SHP77 (cell line): ENCODE data around the gene ABCD4.

Source experiments
- DNase-seq, 2 experiments: peaks; one replicate each; lab custom pipeline; 2025; lab: John Stamatoyannopoulos, UW

Gene ABCD4

DNA sequence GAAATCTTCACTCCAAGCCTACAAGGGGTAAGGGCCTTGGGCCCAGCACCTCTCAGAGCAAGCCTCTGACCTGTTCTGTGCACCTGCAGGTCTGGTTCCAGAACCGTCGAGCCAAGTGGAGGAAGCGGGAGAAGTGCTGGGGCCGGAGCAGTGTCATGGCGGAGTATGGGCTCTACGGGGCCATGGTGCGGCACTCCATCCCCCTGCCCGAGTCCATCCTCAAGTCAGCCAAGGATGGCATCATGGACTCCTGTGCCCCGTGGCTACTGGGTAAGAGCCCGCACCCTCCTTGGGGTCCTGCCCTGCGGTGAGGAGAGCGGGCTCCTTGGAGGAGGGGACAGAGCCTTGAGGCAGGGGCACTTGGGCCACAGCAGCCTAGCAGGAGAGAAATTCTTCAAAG lies 43.2 kb downstream of the ABCD4 start:
- no peak for DNase-seq

- no peak for DNase-seq
These were observed 44.0 kb downstream of the ABCD4 start for GRCh38 chr14:74258764-74259035.

DNA sequence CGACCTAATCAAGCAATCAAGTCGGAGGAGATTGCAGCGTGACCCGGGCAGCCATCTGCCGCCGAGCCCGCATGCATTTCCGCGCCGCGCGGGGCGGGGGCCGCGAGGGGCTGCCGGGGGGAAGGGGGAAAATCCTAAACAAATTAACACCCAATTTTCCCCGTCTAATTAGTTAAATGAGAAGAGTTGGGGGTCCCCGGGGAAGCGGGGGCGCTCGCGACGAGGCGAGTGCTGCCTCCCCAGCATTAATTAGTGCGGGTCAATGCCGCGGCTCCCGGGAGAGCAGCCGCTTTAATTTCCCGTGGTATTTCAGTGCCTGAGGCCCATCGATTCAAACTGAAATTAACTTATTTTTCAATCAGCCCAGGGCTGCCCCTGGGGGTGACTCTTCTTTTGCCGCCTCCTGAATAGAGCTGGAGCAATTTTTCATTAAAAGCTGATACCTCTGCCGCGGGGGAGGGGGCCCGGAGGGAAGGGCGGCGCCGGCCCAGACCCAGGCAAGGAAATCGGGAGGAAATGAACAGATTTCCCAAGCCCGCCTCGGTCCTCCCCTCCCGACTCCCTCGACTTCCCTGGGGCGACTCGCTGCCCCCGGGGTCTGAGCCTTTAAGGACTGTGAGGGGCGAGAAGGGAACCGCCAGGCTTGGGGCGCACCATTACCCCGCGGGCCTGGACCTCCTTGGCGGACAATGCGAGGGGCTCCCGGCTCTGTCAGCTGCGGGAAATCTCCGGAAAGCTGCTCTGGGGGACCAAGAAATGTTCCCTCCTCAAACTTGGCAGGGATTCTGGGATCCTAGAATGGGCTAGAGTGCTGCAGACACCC lies 44.6 kb downstream of the ABCD4 start:
- DNase-seq: no peak

DNA sequence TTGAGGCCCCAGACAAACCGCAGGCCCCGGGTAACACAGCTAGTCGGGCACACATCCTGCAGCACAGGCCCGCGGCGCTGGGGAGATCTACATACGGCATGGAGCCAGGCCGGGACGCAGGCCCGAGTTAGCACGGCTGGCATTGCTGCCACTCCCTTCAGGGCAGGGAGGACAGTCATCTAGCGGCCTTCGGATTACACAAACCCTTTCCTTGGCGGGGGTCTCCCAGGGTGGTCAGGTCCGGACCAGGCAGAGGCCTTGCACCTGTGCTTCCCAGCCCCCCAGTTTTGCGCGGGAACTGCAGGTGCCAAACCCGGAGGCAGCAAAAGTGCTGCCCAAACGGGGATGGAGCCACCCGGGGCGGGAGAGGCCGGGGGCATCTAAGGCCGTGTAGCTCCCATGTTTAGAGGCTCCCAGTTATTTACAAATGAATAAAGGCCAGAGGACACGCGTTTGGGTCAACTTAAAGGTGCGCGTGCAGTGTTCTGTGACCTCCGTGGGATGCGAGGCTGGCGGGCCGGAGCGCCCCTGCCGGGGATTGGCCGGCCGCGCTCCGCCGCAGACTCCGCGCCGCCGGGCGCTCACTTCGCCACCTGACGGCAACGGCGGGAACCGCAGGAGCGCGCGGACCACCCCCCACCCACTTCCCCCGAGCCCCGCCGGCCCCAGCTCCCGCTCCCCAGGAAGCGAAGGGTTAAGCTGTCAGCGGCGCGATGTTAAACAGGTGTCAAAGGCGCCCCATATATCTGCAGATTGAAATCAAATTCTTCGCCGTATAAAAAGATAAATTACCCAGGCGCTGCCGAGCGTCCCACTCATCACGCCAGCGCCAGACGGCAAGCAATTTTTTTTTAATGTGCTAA lies 45.4 kb downstream of the ABCD4 start:
- DNase-seq: peak; percentile 38 to 46

DNA sequence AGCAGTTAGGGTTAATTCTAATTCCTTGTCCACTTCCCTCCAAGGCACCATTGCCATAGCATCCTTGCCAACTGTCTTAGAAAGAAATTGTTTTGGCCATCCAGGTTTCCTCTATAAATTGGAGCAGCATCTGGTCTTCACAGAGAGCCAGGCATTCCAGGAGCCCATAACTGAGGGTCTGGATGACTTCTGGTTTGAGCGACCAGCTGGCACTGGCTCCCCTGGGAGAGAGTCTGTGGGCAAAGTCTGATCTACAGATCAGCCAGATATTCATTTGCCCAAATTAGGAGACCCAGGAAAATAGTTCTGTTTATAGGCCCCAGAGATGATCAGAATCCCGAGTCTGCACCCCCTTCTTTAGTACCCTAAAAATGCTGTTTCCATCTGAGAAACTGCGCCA lies 47.5 kb downstream of the ABCD4 start:
- DNase-seq: no peak

GRCh38 chr14:74249433-74250375 lies 53.0 kb downstream of the ABCD4 start:
- DNase-seq: no peak

- no peak for DNase-seq
These were observed 54.7 kb downstream of the ABCD4 start for GRCh38 chr14:74248017-74248416.

GRCh38 chr14:74246542-74246941 lies 56.2 kb downstream of the ABCD4 start:
- DNase-seq: no peak

GRCh38 chr14:74245292-74245691 lies 57.4 kb downstream of the ABCD4 start:
- no peak for DNase-seq

DNA sequence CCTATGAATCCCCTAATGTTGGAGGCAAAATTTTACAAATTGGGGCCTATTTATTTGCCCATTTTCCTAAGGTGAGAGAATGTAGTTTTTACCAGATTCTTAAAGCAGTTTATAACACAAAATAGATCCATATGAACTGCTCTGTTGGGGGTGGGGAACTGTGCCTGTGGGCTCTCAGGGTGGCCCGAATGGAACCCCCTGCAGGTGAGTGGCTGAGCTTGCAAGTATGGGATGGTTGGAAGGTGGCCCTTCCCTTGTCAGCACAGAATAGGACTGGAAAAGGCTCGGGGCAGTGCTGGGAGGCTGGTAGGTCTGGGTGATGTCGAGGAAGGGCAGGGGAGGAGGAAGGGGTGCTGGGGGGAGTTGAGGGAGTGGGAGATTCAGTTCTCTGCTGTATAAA lies 58.6 kb downstream of the ABCD4 start:
- DNase-seq: no peak

- no peak for DNase-seq
These were observed 59.7 kb downstream of the ABCD4 start for GRCh38 chr14:74243051-74243450.

DNA sequence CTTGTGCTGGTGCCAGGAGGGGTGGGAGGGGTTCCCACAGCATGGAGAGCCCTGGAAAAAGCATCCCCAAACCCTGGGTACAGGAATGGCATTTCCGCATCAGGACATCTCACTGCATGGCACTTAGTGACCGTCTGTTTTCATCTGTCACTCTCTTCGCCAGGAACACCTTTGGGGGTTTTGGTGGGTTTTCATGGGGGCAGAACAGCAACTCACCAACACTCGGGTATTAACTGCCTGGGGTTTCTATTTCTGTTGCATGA lies 60.0 kb downstream of the ABCD4 start:
- DNase-seq: no peak

- no peak for DNase-seq
These were observed 60.5 kb downstream of the ABCD4 start for GRCh38 chr14:74242021-74242779.

- DNase-seq: no peak
These were observed 61.1 kb downstream of the ABCD4 start for GRCh38 chr14:74241652-74242017.

DNA sequence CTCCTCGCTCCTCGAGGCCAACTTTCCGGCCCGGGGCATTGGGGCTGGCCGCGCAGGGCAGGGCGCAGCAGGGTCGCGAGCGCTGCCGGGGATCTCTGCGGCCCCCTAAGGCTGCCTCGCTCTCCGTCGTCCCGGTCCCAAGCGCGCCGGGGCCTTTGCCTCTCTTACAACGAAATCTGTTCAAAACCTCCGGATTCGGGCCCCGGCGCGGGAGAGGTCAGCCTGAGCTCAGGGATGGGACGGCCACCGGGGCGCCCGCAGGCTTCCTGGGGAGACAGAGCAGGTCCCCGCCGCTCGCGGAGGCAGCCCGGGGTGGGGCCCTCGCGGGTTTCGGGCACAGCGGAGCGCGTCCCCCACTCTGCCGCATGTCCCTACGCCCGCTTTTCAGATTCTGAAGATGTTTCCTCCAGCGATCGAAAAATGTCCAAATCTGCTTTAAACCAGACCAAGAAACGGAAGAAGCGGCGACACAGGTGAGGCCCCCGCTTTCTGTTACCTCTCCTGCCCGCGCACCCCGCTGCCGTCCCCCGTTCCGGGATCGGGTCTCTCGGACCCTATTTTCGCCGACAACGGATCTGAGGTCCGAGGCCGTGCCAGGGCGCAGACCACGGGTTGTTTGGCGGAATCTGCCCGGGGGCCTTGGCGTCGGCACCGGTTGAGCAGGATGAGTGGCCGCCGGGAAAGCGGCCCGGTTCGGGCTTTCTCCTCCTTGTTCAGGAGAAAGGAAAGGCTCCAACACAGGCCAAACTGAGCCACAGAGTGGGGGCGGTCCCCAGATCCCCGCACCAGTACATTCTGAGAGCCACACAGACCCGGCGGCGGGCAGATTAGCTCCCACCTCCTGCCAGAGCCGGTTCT lies 61.7 kb downstream of the ABCD4 start:
- no peak for DNase-seq

GRCh38 chr14:74239848-74240793 lies 62.6 kb downstream of the ABCD4 start:
- DNase-seq: no peak

DNA sequence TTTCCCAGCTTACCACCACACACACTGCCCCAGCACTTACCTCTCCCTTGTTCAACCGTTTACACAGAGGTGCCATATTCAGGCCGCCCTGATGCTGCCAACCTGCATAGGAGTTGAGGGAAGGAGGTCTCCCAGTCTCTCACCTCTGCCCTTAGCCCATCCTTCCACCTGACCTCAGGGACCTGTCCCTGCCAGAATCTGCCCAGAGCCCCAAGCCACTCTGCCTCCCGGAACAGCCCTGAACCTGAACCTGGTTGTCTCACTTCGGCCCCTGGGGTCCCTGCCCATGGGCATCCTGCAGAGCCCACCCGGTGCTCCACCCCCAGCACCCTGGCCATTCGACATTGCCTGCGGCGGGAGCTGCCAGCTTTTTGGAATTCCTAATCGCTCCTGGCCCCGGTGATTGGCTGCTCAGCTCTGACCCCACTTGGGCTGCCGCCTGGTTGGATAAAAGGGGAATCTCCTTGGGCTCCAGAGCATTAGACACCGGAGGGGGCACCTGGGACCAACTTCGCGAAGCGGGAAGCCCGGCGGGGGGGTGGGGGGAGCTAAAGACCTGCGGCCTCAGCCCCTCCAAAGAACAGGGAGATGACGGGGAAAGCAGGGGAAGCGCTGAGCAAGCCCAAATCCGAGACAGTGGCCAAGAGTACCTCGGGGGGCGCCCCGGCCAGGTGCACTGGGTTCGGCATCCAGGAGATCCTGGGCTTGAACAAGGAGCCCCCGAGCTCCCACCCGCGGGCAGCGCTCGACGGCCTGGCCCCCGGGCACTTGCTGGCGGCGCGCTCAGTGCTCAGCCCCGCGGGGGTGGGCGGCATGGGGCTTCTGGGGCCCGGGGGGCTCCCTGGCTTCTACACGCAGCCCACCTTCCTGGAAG lies 63.5 kb downstream of the ABCD4 start, which contains the start of gene VSX2:
VSX2 (plus strand) TSS at position 476 of the 874 bp plus-strand sequence; CDS start at position 589, 113 bp downstream.
- DNase-seq: no peak

- no peak for DNase-seq
These were observed 65.3 kb downstream of the ABCD4 start for GRCh38 chr14:74237441-74237840.
